Measurements from ENCODE around the gene AXIN1. TPM values are rescaled to one million over a fixed set of nuclear protein-coding genes. Genes with fewer than 3 reads are reported as not detected.

AXIN1 gene
- total RNA-seq, 1 donor from 2014 or later: 28.9 TPM

- Histone ChIP-seq H3K27ac (no peak overlapping the region), H3K9me3 (no peaks in the 10 kb centered on the region), H3K4me1 (no peaks in the 10 kb centered on the region), H3K4me3 (no peak overlapping the region), H3K27me3 (no peaks in the 10 kb centered on the region), H3K36me3 (peaks cover 26% of the 10 kb centered on the region)
- no peak for TF ChIP-seq CTCF (IDR thresholded peaks at IDR 0.05)
- ATAC-seq (no peak), DNase-seq (no peak)
- intact Hi-C loops (cut with DNase I): no loop called here
Measured at GRCh38 chr16:301235-301634, 51.3 kb downstream of the AXIN1 start.

- Histone ChIP-seq H3K27me3 (no peaks in the 10 kb centered on the region), H3K36me3 (peaks cover 37% of the 10 kb centered on the region), H3K4me3 (no peak overlapping the region), H3K27ac (no peak overlapping the region), H3K9me3 (no peaks in the 10 kb centered on the region), H3K4me1 (no peaks in the 10 kb centered on the region)
- ATAC-seq (peak; percentile 4), DNase-seq (no peak)
- intact Hi-C loops (cut with DNase I): no loop called here
- TF ChIP-seq CTCF (IDR thresholded peaks at IDR 0.05): no peak
Measured at GRCh38 chr16:297832-298231, 54.7 kb downstream of the AXIN1 start.

GRCh38 chr16:296806-297510, 55.6 kb downstream of the AXIN1 start:
- peak; percentile 25 for ATAC-seq
- Histone ChIP-seq H3K4me1 (no peaks in the 10 kb centered on the region), H3K27me3 (no peaks in the 10 kb centered on the region), H3K9me3 (no peaks in the 10 kb centered on the region), H3K4me3 (no peak overlapping the region), H3K27ac (no peak overlapping the region), H3K36me3 (peaks cover 41% of the 10 kb centered on the region)
- TF ChIP-seq CTCF (IDR thresholded peaks at IDR 0.05): no peak
- intact Hi-C loops (cut with DNase I): no loop called here
- DNase-seq: no peak

- DNase-seq: no peak
- Histone ChIP-seq H3K36me3 (peaks cover 41% of the 10 kb centered on the region), H3K4me1 (no peaks in the 10 kb centered on the region), H3K27me3 (no peaks in the 10 kb centered on the region), H3K4me3 (no peak overlapping the region), H3K27ac (no peak overlapping the region), H3K9me3 (no peaks in the 10 kb centered on the region)
- peak; percentile 6 for ATAC-seq
- intact Hi-C loops (cut with DNase I): no loop called here
- no peak for TF ChIP-seq CTCF (IDR thresholded peaks at IDR 0.05)
Measured at GRCh38 chr16:296276-296675, 56.2 kb downstream of the AXIN1 start.

GRCh38 chr16:293043-293775, 59.3 kb downstream of the AXIN1 start:
- ATAC-seq (no peak), DNase-seq (no peak)
- no peaks in the 10 kb centered on the region for H3K27me3 ChIP-seq
- peaks cover 67% of the 10 kb centered on the region for H3K36me3 ChIP-seq
- no peaks in the 10 kb centered on the region for H3K9me3 ChIP-seq
- intact Hi-C loops (cut with DNase I): no loop called here
- H3K27ac ChIP-seq: no peak overlapping the region
- H3K4me3 ChIP-seq: no peak overlapping the region
- no peaks in the 10 kb centered on the region for H3K4me1 ChIP-seq
- no peak for TF ChIP-seq CTCF (IDR thresholded peaks at IDR 0.05)

Measured in upper lobe of right lung (tissue), 1 donor.